Stimulated activated CD4-positive, alpha-beta T cell treated with anti-CD3 and anti-CD28 coated beads, Interleukin-2, amount 100 ng/mL, for 48 hours (primary cell): Measurements from ENCODE around the gene DOCK4.

Experiments used
- DNase-seq, 2 donors: peaks; one replicate each; pipeline ENCODE4 v3.0.0-alpha.2; 2020

DOCK4 gene

DNA sequence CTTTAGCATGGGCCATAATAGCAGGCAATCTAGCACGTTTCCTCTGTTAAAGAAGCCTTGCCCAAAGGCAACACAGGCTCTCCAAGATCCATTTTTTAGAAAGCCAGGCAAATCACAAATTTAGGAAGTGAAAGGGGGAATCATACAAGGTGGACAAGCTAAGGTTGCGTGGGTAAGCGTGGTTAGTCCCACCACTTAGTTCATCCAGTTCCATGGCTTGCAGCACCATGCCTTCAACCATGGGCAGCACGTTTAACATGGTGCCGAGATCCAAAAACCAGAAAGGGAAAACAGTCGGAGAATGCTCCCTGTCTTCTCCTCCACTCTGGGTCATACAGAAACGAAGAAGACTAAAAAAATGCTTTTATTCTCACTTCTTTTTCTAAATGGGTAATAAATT is 409.5 kb downstream of the DOCK4 start:
- DNase-seq: peak in 1 of 2 donors; percentile 7

DNA sequence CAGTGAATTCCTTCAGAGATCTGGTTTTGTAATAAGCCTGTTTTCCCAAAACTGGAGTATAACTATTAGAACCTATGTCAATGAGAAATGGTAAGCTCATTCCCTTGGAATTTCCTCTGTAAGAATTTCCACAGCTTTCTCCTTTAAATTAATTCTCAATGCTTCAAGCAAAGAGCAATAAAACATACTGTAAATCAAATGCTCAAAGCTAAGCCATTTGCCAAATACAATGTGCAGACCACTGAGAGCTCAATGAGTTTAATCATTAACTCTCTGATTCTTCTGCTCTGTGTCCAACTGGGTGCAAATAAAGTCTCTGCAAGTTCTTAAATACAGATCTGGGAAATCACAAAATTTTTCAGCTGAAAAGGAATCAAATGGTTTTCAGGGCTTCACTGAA is 416.3 kb downstream of the DOCK4 start:
- DNase-seq: no peak

DNA sequence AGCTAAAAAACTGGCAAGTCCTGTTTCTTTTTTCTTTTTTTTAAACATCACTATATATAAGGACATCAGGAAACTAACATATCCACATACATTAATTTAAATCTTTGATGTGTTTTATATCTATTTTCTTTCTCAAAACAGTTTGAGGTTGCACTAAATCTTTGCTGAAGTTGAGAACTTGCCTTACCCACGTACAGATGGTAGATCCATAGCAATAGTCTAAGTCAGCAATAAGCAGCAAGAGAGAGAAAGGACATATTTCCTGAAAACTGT is 417.2 kb downstream of the DOCK4 start:
- no peak for DNase-seq

DNA sequence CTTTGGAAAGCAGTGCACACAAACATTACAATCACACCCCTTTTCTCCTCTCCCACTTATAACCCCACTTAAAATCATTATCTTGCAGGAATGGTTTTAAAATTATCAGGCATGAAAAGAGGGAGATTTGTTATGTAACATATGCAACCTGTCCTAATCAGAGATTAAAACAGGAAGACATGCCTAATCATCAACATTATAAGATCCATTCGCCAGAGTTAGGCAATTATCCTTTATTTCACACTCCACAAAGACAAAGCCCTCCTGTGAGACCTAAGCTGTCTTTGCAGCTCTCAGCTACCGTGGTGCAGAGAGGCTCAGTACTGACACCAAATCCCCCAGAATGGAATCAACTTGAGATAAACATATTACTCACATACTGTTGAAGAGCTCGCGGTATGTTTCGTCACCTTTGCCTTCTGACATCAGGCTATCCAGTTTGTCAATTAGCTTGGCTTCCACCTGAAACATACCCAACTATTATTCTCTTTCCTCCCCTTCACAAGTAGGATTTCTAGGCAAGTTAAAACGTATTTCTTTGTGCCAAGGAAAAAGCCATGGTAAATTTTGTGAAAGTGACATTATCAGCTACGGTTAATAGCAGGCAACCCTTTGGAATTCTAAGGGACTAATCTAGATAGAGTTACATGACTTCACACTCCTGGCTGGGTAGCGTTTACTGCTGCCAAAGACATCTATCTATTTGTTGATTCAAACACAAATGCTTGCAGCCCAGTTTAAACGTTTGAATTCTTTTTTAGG is 417.7 kb downstream of the DOCK4 start:
- DNase-seq: no peak

DNA sequence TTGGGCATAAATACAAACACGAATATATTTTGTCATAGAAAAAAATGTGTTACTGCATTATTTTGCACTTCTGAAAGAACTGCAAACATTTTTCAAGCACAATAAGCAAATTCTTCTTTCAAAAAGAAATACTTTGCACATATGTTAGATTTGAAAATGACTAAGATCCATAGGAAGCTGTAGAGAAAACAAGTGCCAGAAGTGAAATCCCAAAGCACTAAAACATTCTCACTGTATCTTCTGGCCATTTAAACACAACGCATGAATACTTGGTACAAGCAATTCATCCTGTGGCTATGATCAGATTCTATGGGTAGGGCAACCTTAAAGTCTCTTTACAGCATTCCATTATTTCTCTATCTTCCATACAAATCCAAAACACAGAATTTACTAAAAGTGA is 418.5 kb downstream of the DOCK4 start:
- DNase-seq: no peak

DNA sequence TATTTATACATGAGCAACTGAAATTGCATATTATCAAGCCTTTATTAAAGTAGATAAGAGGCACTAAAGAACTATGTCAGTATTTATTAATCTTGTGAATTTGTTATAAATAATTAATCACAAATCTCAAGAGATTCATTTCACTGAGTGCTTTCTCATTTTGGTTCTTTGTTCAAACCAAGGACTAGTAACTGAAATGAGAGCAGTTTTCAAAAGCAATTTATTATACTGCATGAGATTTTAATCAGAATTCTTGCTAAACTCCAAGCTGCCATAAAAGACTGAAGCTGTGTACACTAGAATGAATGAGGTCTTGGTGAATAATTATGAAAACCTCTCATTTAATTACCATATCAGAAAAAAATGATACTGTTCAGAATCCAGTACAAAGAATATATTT is 419.1 kb downstream of the DOCK4 start:
- DNase-seq: no peak

DNA sequence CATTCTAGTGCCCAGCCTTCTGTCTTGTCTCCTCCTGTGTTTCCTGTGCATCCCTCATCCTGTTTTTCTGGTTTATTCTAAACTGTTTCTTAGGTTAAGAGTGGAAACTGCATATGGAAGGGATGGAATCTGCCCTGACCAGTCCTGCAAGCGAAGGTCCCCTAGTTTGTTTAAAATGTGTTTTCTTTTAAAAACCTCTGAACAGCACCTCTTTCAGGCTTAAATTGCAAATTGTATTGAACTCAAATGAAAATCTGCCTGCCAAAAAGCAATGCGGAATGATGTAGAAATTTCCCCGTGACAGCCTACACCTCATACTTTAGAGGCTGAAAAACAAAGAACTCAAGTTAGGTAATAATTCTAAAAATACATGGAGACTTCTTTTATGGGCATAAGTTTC is 421.1 kb downstream of the DOCK4 start:
- DNase-seq: no peak

DNA sequence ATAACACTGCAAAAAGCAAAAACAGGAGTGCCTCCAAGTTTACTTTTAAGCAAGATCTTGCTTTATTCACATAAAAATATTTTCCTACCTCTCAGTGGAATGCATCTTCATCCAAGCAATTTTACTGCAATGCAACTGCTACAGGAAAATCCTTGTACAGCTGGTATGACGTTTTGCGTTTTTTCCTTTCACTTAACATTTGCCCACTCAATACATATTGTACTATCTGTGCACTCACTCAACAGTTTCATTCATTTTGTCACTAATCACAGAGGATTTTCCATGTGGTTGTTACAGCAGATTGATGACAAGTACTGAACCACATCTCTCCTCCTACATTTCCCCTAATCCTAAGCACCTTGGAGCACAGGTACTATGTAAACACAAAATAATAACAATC is 421.9 kb downstream of the DOCK4 start:
- DNase-seq: no peak

DNA sequence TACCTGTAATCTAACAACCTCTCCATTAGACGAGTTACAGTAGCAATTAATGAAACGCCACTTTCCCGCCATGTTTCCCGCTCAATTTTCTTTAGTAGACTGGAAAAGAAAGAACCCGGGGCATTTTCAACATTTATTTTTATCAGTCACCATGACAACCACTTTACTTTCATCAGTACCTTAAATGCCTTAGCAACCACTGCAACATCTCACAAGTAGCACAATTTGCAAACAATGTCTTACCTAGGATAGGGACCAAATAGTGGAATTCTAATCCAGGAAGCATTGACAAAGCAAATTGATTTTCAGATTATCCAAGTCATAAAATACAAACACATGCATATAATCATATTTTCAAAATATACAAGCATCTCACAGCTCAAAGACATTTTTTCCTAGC is 422.3 kb downstream of the DOCK4 start:
- no peak for DNase-seq

DNA sequence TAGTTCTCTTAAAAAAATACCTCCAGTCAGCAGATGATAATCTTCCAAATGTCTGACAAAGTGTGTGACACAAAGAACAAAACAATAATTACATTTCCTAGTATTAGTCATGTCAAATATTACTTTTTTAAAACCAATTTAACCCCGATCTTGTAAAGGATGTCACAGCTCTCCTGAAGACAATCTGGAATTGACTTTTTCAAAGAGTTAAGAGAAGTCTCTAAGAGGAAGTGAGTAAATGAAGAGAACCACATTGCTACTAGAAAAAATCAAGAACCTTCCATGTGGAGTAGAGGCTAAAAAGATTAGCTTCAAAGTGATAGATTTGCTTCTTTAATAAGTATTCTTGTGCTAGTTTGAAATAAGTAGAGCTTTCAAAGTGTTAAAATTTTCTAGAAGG is 425.7 kb downstream of the DOCK4 start:
- DNase-seq: no peak

DNA sequence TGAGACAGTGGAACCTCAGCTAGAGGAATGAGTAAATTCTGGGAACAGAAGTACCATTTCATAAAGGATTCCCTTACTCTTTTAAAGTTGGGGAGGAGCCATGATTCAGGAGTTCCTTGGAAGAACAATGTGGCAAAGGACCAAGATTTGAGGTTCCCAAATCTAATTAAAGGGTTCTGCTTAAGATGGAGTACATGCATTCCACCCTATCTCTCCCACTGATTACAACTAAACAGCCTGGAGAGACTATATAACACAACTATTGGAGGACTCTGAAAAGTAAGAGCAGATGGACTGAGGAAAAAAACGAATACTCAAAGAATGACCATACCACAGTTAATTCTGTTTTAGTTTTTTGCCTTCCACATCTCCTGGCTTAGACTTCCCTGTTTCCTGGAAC is 431.0 kb downstream of the DOCK4 start:
- DNase-seq: no peak

DNA sequence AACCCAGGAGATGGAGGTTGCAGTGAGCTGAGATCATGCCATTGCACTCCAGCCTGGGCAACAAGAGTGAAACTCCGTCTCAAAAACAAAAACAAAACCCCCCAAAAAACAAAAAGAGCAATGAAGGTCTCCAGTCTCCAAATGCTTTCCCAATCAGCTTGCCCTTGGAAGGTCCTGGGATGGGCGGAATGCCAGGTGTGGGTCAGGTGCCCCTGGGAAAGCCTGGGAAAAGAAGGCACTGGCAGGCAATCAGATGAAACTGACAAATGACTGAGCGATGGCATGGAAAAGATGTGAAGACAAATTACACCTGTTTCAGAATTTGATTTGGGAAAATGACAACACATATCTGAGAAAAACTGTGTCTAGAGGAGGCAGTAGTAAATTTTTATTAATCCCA is 433.5 kb downstream of the DOCK4 start:
- DNase-seq: no peak

DNA sequence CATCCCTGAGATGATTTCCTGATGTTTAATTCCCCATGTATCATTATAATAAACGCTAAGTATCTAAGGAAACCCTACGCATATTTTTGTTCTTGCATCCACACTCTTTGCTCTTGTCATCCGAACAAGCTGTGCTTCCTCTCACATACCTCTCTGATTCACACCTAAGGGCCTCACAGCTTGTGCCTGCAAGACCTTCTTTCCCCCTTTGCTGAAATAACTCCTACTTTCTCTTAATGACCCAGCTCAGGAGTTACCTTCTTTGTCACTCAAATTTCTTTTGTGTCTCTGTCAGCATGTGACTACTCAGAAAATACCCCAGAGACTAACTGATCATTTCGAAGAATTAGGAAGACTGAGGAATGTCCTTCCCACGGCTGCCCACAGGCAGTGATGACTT is 434.6 kb downstream of the DOCK4 start:
- DNase-seq: no peak

DNA sequence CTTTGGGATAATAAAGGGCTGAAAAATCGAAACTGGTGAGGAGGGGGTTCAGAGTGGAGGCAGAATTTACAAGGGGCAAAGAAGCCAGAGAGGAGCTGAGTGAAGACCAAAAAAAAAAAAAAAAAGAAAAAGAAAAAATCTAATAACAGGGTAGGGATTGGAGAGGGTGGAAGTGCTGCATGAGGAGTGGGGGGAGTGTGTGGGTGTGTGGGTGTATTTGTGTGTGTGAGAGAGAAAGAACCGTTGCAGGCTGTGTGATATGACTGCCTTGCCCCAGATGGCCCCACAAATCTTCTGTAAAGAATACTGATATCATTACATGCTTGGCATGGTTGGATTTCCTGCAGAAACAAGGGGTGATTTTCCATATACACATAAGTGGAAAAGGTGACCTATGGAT is 436.1 kb downstream of the DOCK4 start:
- DNase-seq: no peak

DNA sequence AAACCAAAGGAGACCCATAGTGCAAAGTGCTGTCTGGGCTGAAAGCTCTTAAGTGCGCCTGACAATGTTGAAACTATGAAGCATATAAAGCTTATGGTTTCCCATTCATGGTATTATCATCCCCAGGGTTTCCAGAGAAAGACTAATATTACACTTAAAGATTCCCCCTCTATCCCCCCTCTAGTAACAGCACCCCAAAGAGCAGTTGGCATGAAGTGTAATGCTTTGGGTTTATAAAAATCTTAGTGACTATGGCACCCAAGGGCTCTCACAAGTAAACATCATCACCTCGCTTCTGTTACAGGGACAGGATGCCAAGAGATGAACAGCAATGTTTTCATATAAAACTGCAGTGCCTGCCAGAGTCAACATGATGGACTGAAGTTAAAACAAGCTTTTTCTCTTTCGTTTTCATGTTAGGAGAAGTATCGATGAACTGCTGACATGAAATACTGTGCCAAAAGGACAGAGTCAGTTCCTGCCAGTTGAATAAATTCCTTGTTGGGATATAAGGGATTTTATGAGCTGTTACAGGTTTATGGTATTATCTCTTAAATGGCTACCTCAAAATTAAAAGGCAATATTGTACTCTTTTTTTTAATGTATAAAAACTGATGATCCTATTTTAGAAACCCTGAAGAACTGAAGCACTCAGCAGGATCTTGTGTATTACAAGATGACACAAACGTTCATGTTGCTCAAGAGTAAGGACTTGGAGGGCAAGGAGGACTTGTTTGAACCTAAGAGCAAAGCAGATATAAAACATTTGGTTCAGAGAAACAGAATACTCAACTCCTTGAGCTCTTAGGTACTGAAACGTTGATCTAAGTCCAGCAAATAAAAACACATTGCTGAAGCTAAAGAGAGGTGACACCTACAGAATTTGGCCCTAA is 440.2 kb downstream of the DOCK4 start:
- DNase-seq: no peak

DNA sequence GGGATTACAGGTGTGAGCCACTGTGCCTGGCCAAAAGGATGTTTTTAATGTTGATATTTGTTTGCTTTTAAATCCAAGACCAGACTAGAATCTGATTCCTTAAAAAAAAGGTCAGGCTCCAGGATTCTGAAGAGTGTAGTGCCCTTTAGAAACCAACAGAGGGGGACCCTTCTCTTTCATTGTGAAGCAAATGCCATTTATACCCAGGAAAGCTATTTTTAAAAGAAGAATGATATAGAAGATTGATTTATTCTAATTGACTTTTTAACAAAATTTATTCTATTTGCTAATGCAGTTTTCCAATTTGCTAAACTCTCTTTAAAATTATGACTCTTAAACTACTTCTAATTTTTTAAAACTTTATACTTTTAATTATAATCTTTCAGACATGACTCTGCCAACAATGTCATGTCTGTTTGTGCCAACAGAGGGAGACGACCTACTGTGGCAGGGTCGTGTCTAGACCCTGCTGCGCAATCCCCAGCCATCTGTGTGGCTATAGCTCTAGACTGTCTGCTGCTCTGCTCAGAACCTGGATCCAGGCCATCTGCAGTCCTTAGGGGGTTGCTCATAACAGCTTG is 442.9 kb downstream of the DOCK4 start:
- DNase-seq: no peak

DNA sequence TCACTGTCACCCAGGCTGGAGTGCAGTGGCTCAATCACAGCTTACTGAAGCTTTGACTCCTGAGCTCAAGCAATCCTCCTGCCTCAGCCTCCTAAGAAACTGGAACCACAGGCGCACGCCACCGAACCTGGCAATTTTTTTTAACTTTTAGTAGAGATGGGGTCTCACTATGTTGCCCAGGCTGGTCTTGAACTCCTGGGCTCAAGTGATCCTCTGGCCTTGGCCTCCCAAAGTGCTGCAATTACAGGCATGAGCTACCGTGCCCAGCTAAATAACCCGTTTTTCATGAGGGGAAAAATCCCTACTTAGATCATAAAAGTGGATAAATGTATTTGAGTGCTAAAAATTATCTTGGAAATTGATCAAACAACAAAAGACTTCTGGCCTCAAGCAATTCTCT is 443.4 kb downstream of the DOCK4 start:
- DNase-seq: no peak

DNA sequence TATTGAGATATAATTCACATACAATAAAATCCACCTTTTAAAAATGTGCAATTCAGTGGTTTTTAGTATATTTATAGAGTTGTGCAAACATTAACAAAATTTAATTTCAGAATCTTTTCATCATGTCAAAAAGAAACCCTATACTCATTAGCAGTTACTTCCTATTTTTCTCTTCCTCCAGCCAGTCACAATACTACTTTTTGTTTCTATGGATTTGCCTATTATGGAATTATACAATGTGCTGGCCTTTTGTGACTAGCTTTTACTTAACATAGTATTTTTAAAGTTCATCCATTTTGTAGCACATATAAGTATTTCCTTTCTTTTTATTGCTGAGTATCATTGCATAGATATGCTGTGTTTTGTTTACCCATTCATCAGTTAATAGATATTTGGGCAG is 444.0 kb downstream of the DOCK4 start:
- no peak for DNase-seq

DNA sequence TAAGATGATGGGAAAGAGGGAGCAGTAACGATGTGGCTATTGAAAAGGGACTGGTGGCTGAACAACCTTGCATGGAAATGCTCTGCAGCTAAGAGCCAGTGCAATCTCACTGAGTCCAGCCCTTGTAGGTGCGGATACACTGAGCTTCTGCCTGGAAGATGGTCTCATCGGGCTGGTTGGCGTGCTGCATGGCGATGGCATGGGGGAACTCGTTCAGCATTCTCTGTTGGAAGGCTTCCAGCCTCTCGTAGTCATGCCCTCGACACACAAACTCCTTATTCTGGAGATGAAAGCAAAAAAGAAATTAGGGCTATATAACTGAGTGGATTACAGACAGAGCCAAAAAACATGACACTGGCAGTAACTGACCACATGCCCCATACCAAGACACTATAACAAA is 446.2 kb downstream of the DOCK4 start:
- DNase-seq: no peak

DNA sequence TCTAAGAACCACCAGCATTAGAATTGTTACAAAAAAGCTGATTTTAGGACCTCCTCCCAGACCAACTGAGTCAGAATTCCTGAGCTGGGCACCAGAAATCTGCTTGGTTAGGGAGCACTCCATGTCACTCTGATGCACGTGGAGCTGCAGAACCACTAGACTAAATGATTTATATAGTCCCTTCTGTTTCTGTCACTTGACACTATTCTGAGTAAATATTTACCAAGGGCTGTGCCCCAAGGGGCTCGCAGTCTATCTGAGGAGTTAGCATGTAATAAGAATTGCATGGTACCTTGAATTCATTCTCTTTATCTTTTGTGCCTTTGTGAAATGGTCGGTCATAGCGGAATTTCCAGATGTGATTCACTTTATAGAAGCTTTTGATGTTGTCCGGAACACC is 447.9 kb downstream of the DOCK4 start:
- no peak for DNase-seq

DNA sequence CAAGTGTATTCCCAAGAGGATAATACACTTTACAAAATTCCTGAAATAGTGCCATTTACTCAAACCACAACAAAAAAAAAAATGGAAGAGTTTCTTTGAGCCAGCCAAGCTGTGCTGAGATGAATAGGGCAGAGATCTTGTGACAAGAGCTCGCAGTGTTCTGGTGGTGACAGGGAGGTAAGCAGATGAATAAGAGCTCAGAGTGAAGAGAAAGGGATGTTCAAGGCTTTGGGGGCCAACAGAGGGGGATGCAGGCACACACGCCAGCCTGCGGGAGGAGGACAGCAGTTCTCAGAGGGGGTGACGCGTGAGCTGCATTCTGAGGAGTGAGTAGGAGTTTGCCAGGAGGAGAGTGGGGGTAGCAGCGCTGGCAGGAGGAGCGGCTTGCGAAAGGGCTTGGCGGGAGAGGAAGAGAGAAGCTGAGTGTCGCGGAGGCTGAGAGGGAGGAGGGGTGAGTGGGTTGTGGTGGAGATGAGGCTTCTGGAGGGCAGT is 449.5 kb downstream of the DOCK4 start:
- DNase-seq: no peak

DNA sequence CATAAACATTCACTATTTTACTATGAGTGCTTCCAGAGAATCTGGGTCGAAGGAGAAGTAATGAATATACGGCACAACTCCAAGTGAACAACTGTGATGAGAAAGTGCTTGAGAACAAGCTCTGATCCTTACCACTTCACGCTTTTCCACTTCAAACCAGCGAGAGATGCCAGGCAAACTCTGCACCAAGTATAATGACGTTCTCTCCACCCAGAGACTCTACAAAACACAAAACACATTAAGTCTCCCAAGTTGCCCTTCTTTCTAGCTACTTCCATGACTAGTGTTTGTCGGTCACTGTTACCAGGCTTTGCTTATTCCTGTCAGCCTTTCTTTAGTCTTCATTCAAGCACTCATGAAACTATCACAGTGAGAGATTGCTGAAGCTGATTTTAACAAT is 450.8 kb downstream of the DOCK4 start:
- DNase-seq: no peak

DNA sequence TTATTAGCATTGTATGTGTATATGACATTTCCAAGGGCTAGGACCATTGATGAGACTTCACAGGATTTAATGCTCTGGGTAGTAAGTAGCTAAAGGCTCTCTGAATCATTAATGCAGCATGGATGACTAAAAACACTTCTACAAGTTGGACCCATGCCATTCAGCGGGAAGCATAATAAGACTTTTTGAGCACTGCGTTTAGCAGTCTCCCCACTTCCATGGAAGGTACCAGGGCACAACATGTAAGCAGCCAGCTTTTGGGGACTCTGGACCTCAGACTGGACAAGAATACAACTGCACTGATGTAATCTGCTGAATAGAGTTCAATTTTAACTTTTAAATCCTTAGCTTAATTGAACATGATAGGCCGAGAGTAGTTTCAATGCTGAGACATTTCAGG is 452.2 kb downstream of the DOCK4 start:
- DNase-seq: no peak

DNA sequence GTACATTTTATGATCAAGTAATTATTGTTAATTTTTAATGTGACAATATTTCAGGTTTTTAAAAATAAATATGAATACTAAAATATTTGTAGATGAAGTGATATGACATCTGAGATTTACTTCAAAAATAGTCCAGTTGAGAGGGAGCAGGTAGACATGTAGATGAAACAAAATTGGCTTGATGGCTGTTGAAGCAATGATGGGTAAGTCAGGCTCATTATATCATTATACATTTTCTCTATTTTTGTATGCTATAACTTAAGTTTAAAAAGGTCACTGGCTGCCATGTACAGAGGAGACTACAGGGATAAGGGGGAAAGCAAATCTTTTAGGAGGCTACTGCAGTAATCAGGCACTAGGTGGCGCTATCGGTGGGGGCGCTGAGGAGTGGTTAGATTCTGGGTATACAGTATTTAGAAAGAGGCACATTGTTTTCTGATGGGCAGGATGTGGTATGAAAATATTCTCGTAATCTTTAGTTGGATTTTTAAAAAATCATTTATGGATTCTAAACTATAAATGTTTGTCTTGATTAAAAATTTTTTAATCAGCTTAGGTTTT is 454.1 kb downstream of the DOCK4 start:
- DNase-seq: peak; percentile 52 to 60
